HCT116 (cell line): ENCODE results near the gene CNTN5. TPM values are rescaled to one million over a fixed set of nuclear protein-coding genes. Genes with fewer than 3 reads are reported as not detected.

Experiments used
- ATAC-seq: fragments of 200-7000 bp; cut with Tn5 transposase; 2 replicates; pipeline ENCODE4 v1.9.1; 2020; ENCODE audit warnings: mild to moderate bottlenecking, moderate library complexity
- BruUV-seq: library from RNA; stranded (reverse); fragments of 400-500 nt; replicated peaks from 2 replicates; lab custom pipeline; 2021; lab: Mats Ljungman, UMichigan
- CTCF ChIA-PET: fragments of 300-600 bp; sonication (Branson Sonifier 250); formaldehyde crosslinking; loops from one replicate; lab custom pipeline; 2021; ENCODE audit warnings: antibody characterized with exemption; lab: Charles Lee
- POLR2A ChIA-PET: fragments of 300-600, 350-600 bp; sonication (Branson Sonifier 250); formaldehyde crosslinking; loops from one replicate; lab custom pipeline; 2021; ENCODE audit warnings: antibody characterized with exemption; lab: Charles Lee
- RAD21 ChIA-PET, 2 experiments: fragments of 300-600 bp; sonication (Branson Sonifier 250); formaldehyde crosslinking; loops; one replicate each; lab custom pipeline; 2023; ENCODE audit warnings: low total read pairs in 2 of 2; ENCODE audit not compliant: uncharacterized antibody in 2 of 2, unreplicated experiment in 2 of 2, low non-redundant PET in 1 of 2; lab: Charles Lee
- DNase-seq: peaks from one replicate; pipeline ENCODE4 v3.0.0-alpha.2; 2010; ENCODE audit warnings: low read depth, low spot score
- H2AFZ ChIP-seq: fragments of 200-600 bp; shearing (Covaris generic), sonication (generic); 2 replicates; pipeline ENCODE4 v1.6.1; 2017; ENCODE audit warnings: low read depth, mixed run types, mixed read lengths, antibody characterized with exemption, low read length; ENCODE audit not compliant: poor library complexity, severe bottlenecking
- H3K27ac ChIP-seq: 2 replicates; pipeline ENCODE4 v1.5.1; 2012; ENCODE audit warnings: low read depth, low read length
- H3K27me3 ChIP-seq: fragments of 200-600 bp; sonication (generic); 2 replicates; pipeline ENCODE4 v1.6.1; 2016; ENCODE audit warnings: mixed run types, low read length, mixed read lengths; ENCODE audit not compliant: insufficient read depth
- H3K36me3 ChIP-seq, 2 experiments: fragments of 200-500 bp in 1 of 2; fragments of 200-600 bp in 1 of 2; sonication (Bioruptor generic) in 1 of 2; sonication (generic) in 1 of 2; 2 replicates each; pipeline versions ENCODE4 v1.5.1 to v1.6.1; 2014 to 2016; ENCODE audit warnings: low read length in 2 of 2, inconsistent platforms in 1 of 2, mixed read lengths in 1 of 2, mixed run types in 1 of 2; ENCODE audit not compliant: insufficient read depth in 2 of 2, control insufficient read depth in 1 of 2
- H3K4me1 ChIP-seq, 2 experiments: fragments of 200-600 bp in 1 of 2; sonication (generic) in 1 of 2; 2 replicates each; pipeline versions ENCODE4 v1.5.1 to v1.6.1; 2012 to 2017; ENCODE audit warnings: low read length in 2 of 2, inconsistent platforms in 1 of 2, mild to moderate bottlenecking in 1 of 2, mixed read lengths in 1 of 2, mixed run types in 1 of 2, moderate library complexity in 1 of 2; ENCODE audit not compliant: insufficient read depth in 2 of 2, control insufficient read depth in 1 of 2
- H3K4me2 ChIP-seq: fragments of 200-600 bp; sonication (generic); 2 replicates; pipeline ENCODE4 v1.6.1; 2017; ENCODE audit warnings: mixed run types, low read length, mixed read lengths
- H3K4me3 ChIP-seq, 2 experiments: fragments of 200-600 bp in 1 of 2; sonication (generic) in 1 of 2; replicated peaks in 1 of 2; 2 replicates each; pipeline ENCODE4 v1.5.1; 2011 to 2016; ENCODE audit warnings: low read length in 2 of 2, control low read depth in 1 of 2, low read depth in 1 of 2, mild to moderate bottlenecking in 1 of 2, mixed read lengths in 1 of 2, mixed run types in 1 of 2
- H3K79me2 ChIP-seq: fragments of 200-600 bp; sonication (generic); 2 replicates; pipeline ENCODE4 v1.6.1; 2017; ENCODE audit warnings: mild to moderate bottlenecking, mixed run types, low read length, moderate library complexity, mixed read lengths; ENCODE audit not compliant: insufficient read depth
- H3K9ac ChIP-seq: fragments of 200-600 bp; sonication (generic); 2 replicates; pipeline ENCODE4 v1.6.1; 2016; ENCODE audit warnings: low read length, mixed read lengths
- H3K9me2 ChIP-seq: fragments of 200-600 bp; sonication (generic), shearing (Covaris generic); 2 replicates; pipeline ENCODE4 v1.6.1; 2017; ENCODE audit warnings: mixed run types, mild to moderate bottlenecking, moderate library complexity; ENCODE audit not compliant: insufficient read depth
- H3K9me3 ChIP-seq, 2 experiments: fragments of 200-500 bp in 1 of 2; fragments of 200-600 bp in 1 of 2; sonication (Bioruptor generic) in 1 of 2; sonication (generic) in 1 of 2; 2 replicates each; pipeline ENCODE4 v1.6.1; 2014 to 2017; ENCODE audit warnings: low read length in 2 of 2, mixed read lengths in 2 of 2, inconsistent platforms in 1 of 2, low read depth in 1 of 2, mild to moderate bottlenecking in 1 of 2, mixed run types in 1 of 2, moderate library complexity in 1 of 2; ENCODE audit not compliant: control insufficient read depth in 1 of 2, insufficient read depth in 1 of 2
- H4K20me1 ChIP-seq: fragments of 200-600 bp; sonication (generic), shearing (Covaris generic); 2 replicates; pipeline ENCODE4 v1.6.1; 2017; ENCODE audit warnings: mixed run types, mild to moderate bottlenecking, moderate library complexity; ENCODE audit not compliant: insufficient read depth
- CEBPB ChIP-seq: IDR thresholded peaks from 2 replicates; pipeline ENCODE4 v1.6.1; 2012; ENCODE audit warnings: low read depth
- ELF1 ChIP-seq: IDR thresholded peaks from 2 replicates; pipeline ENCODE4 v1.6.1; 2012; ENCODE audit warnings: low read depth, borderline replicate concordance
- EZH2phosphoT487 ChIP-seq: fragments of 200-600 bp; IDR thresholded peaks from 2 replicates; pipeline ENCODE4 v1.6.1; 2018; ENCODE audit warnings: antibody characterized with exemption, borderline replicate concordance
- FOSL1 ChIP-seq: IDR thresholded peaks from 2 replicates; pipeline ENCODE4 v1.6.1; 2012; ENCODE audit warnings: low read depth
- MAX ChIP-seq: IDR thresholded peaks from 2 replicates; pipeline ENCODE4 v1.6.1; 2012
- POLR2A ChIP-seq: IDR thresholded peaks from 2 replicates; pipeline ENCODE4 v1.7.0; 2011; ENCODE audit warnings: borderline replicate concordance; ENCODE audit not compliant: insufficient read depth, insufficient read length; ENCODE audit errors: extremely low read depth
- SIN3A ChIP-seq: IDR thresholded peaks from 2 replicates; pipeline ENCODE4 v1.6.1; 2012; ENCODE audit warnings: low read depth
- YY1 ChIP-seq: IDR thresholded peaks from 2 replicates; pipeline ENCODE4 v1.6.1; 2011; ENCODE audit warnings: low read length, low read depth, moderate library complexity, mild to moderate bottlenecking; ENCODE audit not compliant: insufficient replicate concordance; ENCODE audit errors: extremely low read depth
- ZFX ChIP-seq: fragments of 450-650 bp; IDR thresholded peaks from 2 replicates; pipeline ENCODE4 v1.6.1; 2017
- intact Hi-C: fragments of 100-400 bp; cut with micrococcal nuclease; formaldehyde crosslinking; loops from 2 replicates; pipeline ENCODE4 v1.10.0; 2022
- total RNA-seq: library from RNA; stranded (reverse); gene quantifications from one replicate; pipeline ENCODE4 v1.2.1, GENCODE V29; 2021; ENCODE audit not compliant: unreplicated experiment
- TF ChIP-seq, protein P1 (sequence below): IDR thresholded peaks from 2 replicates; pipeline ENCODE4 v1.6.1; 2012; ENCODE audit warnings: low read depth

The CNTN5 gene
- total RNA-seq, 1 experiment from 2014 or later: not detected

DNA sequence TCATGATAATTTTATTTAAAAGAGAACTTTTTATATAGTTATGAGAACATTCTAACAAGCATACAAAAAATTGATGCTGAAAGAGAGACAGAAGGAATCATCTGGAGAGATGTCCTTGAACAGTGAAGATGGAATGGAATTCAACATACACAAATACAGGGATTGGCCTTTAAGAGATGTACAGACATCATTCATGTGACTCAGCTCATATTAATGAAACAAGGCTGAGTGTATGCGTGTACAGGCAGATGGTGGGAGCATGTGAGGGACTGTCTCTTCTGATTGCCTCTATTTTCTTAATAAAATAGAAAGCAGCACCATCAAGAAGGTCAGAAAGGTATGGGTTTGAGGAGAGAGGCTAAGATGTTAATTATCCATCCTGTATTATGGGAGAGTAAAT lies 793.3 kb downstream of the CNTN5 start (continued):
- TF ChIP-seq, protein P1, sequence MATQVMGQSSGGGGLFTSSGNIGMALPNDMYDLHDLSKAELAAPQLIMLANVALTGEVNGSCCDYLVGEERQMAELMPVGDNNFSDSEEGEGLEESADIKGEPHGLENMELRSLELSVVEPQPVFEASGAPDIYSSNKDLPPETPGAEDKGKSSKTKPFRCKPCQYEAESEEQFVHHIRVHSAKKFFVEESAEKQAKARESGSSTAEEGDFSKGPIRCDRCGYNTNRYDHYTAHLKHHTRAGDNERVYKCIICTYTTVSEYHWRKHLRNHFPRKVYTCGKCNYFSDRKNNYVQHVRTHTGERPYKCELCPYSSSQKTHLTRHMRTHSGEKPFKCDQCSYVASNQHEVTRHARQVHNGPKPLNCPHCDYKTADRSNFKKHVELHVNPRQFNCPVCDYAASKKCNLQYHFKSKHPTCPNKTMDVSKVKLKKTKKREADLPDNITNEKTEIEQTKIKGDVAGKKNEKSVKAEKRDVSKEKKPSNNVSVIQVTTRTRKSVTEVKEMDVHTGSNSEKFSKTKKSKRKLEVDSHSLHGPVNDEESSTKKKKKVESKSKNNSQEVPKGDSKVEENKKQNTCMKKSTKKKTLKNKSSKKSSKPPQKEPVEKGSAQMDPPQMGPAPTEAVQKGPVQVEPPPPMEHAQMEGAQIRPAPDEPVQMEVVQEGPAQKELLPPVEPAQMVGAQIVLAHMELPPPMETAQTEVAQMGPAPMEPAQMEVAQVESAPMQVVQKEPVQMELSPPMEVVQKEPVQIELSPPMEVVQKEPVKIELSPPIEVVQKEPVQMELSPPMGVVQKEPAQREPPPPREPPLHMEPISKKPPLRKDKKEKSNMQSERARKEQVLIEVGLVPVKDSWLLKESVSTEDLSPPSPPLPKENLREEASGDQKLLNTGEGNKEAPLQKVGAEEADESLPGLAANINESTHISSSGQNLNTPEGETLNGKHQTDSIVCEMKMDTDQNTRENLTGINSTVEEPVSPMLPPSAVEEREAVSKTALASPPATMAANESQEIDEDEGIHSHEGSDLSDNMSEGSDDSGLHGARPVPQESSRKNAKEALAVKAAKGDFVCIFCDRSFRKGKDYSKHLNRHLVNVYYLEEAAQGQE: no peak
- TF ChIP-seq EZH2phosphoT487 (no peak), SIN3A (no peak), POLR2A (no peak), MAX (no peak), CEBPB (no peak), FOSL1 (no peak), YY1 (no peak), ZFX (no peak)

DNA sequence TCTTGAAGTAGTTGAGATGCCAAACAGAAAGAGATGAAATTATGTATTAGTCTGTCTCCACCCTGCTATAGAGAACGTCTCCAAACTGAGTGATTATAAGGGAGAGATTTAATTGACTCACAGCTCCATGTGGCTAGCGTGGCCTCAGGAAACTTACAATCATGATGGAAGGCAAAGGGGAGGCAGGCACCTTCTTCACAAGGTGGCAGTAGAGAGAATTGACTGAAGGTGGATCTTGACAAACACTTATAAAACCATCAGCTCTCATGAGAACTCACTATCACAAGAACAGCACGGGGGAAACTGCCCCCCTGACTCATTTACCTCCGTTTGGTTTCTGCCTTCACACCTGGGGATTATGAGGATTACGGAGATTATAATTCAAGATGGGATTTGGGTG lies 794.0 kb downstream of the CNTN5 start:
- H3K36me3 ChIP-seq: no peaks in the 10 kb centered on the region
- H4K20me1 ChIP-seq: no peaks in the 10 kb centered on the region
- peaks cover 0 to 3% of the 10 kb centered on the region in 2 experiments; a peak in 2 of 4 replicates for H3K9me3 ChIP-seq
- no peaks in the 10 kb centered on the region for H3K4me1 ChIP-seq
- CTCF ChIA-PET: no interaction called here
- intact Hi-C loops: no loop called here
- ATAC-seq: no peak
- H3K27ac ChIP-seq: no peak overlapping the region
- no peak overlapping the region for H3K9ac ChIP-seq
- no TSS peak for BruUV-seq
- TF ChIP-seq ELF1: no peak
- RAD21 ChIA-PET: no interaction called here
- no peaks in the 10 kb centered on the region for H3K79me2 ChIP-seq
- POLR2A ChIA-PET: no interaction called here
- no peak for DNase-seq
- no peaks in the 10 kb centered on the region for H3K27me3 ChIP-seq
- no peak overlapping the region for H3K4me2 ChIP-seq
- H3K4me3 ChIP-seq: no peak overlapping the region
- no peaks in the 10 kb centered on the region for H3K9me2 ChIP-seq
- H2AFZ ChIP-seq: no peak overlapping the region
